ENCODE measurements around the gene PSAPL1.

Gene PSAPL1

GRCh38 chr4:7384003-7384928 is 50.5 kb downstream of the PSAPL1 start:
- DNase-seq (ENCODE audit: low read depth): no peak
- no peak overlapping the region for H3K4me3 ChIP-seq (ENCODE audit: low read depth, low read length)
- TF ChIP-seq CTCF (IDR thresholded peaks at IDR 0.05; ENCODE audit: control insufficient read depth, extremely low read depth, insufficient read depth): no peak

GRCh38 chr4:7383266-7383665 is 51.5 kb downstream of the PSAPL1 start:
- no peak for DNase-seq (ENCODE audit: low read depth)
- H3K4me3 ChIP-seq (ENCODE audit: low read depth, low read length): no peak overlapping the region
- no peak for TF ChIP-seq CTCF (IDR thresholded peaks at IDR 0.05; ENCODE audit: control insufficient read depth, extremely low read depth, insufficient read depth)

GRCh38 chr4:7382634-7383014 is 52.1 kb downstream of the PSAPL1 start:
- H3K4me3 ChIP-seq (ENCODE audit: low read depth, low read length): no peak overlapping the region
- no peak for DNase-seq (ENCODE audit: low read depth)
- no peak for TF ChIP-seq CTCF (IDR thresholded peaks at IDR 0.05; ENCODE audit: control insufficient read depth, extremely low read depth, insufficient read depth)

- no peak for DNase-seq (ENCODE audit: low read depth)
- no peak for TF ChIP-seq CTCF (IDR thresholded peaks at IDR 0.05; ENCODE audit: control insufficient read depth, extremely low read depth, insufficient read depth)
- no peak overlapping the region for H3K4me3 ChIP-seq (ENCODE audit: low read depth, low read length)
Observed at GRCh38 chr4:7381890-7382633, 52.7 kb downstream of the PSAPL1 start.

GRCh38 chr4:7381221-7381889 is 53.4 kb downstream of the PSAPL1 start:
- TF ChIP-seq CTCF (IDR thresholded peaks at IDR 0.05; ENCODE audit: control insufficient read depth, extremely low read depth, insufficient read depth): no peak
- no peak for DNase-seq (ENCODE audit: low read depth)
- no peak overlapping the region for H3K4me3 ChIP-seq (ENCODE audit: low read depth, low read length)

All from LNCaP clone FGC (cell line).